DOHH2 (cell line): Measurements from ENCODE around the gene PIWIL1.

ENCODE experiments used
- H3F3A ChIP-seq: fragments of 200-600 bp; sonication (generic), shearing (Covaris generic); 2 replicates; pipeline ENCODE4 v1.6.0; 2016; ENCODE audit warnings: antibody characterized with exemption, mild to moderate bottlenecking; ENCODE audit not compliant: control insufficient read depth, insufficient read depth
- H3K27ac ChIP-seq: fragments of 200-600 bp; sonication (generic); 2 replicates; pipeline ENCODE4 v1.5.1; 2014; ENCODE audit warnings: low read depth, mild to moderate bottlenecking, low read length, moderate library complexity
- H3K27me3 ChIP-seq: fragments of 200-600 bp; sonication (generic); 2 replicates; pipeline ENCODE4 v1.6.1; 2014; ENCODE audit warnings: mild to moderate bottlenecking, low read length, mixed read lengths; ENCODE audit not compliant: control insufficient read depth
- H3K36me3 ChIP-seq: fragments of 200-600 bp; sonication (generic); 2 replicates; pipeline ENCODE4 v1.6.1; 2014; ENCODE audit warnings: mild to moderate bottlenecking, low read length, moderate library complexity, mixed read lengths; ENCODE audit not compliant: control insufficient read depth
- H3K4me1 ChIP-seq: fragments of 200-600 bp; sonication (generic); 2 replicates; pipeline ENCODE4 v1.6.1; 2014; ENCODE audit warnings: mild to moderate bottlenecking, low read length, mixed read lengths; ENCODE audit not compliant: control insufficient read depth
- H3K4me2 ChIP-seq: fragments of 200-600 bp; sonication (generic); 2 replicates; pipeline ENCODE4 v1.6.0; 2014; ENCODE audit warnings: mild to moderate bottlenecking, low read length, moderate library complexity
- H3K4me3 ChIP-seq: fragments of 200-600 bp; sonication (generic); 2 replicates; pipeline ENCODE4 v1.5.1; 2014; ENCODE audit warnings: mild to moderate bottlenecking, low read length, mixed read lengths
- H3K79me2 ChIP-seq: fragments of 200-600 bp; sonication (generic); 2 replicates; pipeline ENCODE4 v1.6.1; 2014; ENCODE audit warnings: mild to moderate bottlenecking, low read length, mixed read lengths; ENCODE audit not compliant: control insufficient read depth
- H3K9me2 ChIP-seq: fragments of 200-600 bp; sonication (generic); replicated peaks from 2 replicates; pipeline ENCODE4 v1.6.1; 2014; ENCODE audit warnings: mild to moderate bottlenecking, low read length, mixed read lengths; ENCODE audit not compliant: control insufficient read depth
- H3K9me3 ChIP-seq: fragments of 200-600 bp; sonication (generic); 2 replicates; pipeline ENCODE4 v1.6.1; 2014; ENCODE audit warnings: antibody characterized with exemption, low read length, mixed read lengths; ENCODE audit not compliant: control insufficient read depth, insufficient read depth
- H4K20me1 ChIP-seq: fragments of 200-600 bp; sonication (generic); 2 replicates; pipeline ENCODE4 v1.6.0; 2014; ENCODE audit warnings: low read depth, mild to moderate bottlenecking, antibody characterized with exemption, low read length, moderate library complexity; ENCODE audit not compliant: control insufficient read depth, insufficient read depth
- CTCF ChIP-seq: fragments of 200-600 bp; sonication (generic); IDR thresholded peaks from one replicate; pipeline ENCODE4 v1.5.1; 2014; ENCODE audit warnings: antibody characterized with exemption, mild to moderate bottlenecking, low read depth, low read length; ENCODE audit not compliant: poor library complexity, severe bottlenecking
- EZH2phosphoT487 ChIP-seq: fragments of 200-600 bp; sonication (generic); IDR thresholded peaks from 2 replicates; pipeline ENCODE4 v1.6.1; 2017; ENCODE audit warnings: borderline replicate concordance, mild to moderate bottlenecking, antibody characterized with exemption, low read length, moderate library complexity, mixed read lengths

Gene PIWIL1

GRCh38 chr12:130333341-130333740 is 4.3 kb upstream of the PIWIL1 start:
- Histone ChIP-seq H3K27ac (no peak overlapping the region), H3K36me3 (no peaks in the 10 kb centered on the region), H3K27me3 (no peaks in the 10 kb centered on the region), H3K9me2 (no peaks in the 10 kb centered on the region), H3K4me2 (no peak overlapping the region), H4K20me1 (no peaks in the 10 kb centered on the region), H3K79me2 (no peaks in the 10 kb centered on the region), H3K4me1 (no peaks in the 10 kb centered on the region), H3F3A (no peaks in the 10 kb centered on the region), H3K9me3 (no peaks in the 10 kb centered on the region), H3K4me3 (no peak overlapping the region)
- TF ChIP-seq EZH2phosphoT487 (no peak), CTCF (no peak)

- Histone ChIP-seq H3K4me2 (no peak overlapping the region), H3K27me3 (no peaks in the 10 kb centered on the region), H3K27ac (no peak overlapping the region), H3K9me3 (no peaks in the 10 kb centered on the region), H3K79me2 (no peaks in the 10 kb centered on the region), H3K9me2 (no peaks in the 10 kb centered on the region), H3F3A (no peaks in the 10 kb centered on the region), H3K4me1 (no peaks in the 10 kb centered on the region), H3K4me3 (no peak overlapping the region), H4K20me1 (no peaks in the 10 kb centered on the region), H3K36me3 (no peaks in the 10 kb centered on the region)
- no peak for TF ChIP-seq EZH2phosphoT487
These were observed 3.3 kb upstream of the PIWIL1 start for GRCh38 chr12:130334399-130334798.

- no peaks in the 10 kb centered on the region for H3K4me1 ChIP-seq
- no peaks in the 10 kb centered on the region for H3F3A ChIP-seq
- H4K20me1 ChIP-seq, result no peaks in the 10 kb centered on the region
- no peaks in the 10 kb centered on the region for H3K79me2 ChIP-seq
- H3K9me2 ChIP-seq, result no peaks in the 10 kb centered on the region
- H3K36me3 ChIP-seq, result no peaks in the 10 kb centered on the region
- no peaks in the 10 kb centered on the region for H3K9me3 ChIP-seq
- no peak for TF ChIP-seq EZH2phosphoT487
- TF ChIP-seq CTCF, result no peak
- H3K4me2 ChIP-seq, result no peak overlapping the region
- no peaks in the 10 kb centered on the region for H3K27me3 ChIP-seq
- no peak overlapping the region for H3K27ac ChIP-seq
- no peak overlapping the region for H3K4me3 ChIP-seq
These were observed 2.8 kb upstream of the PIWIL1 start for GRCh38 chr12:130334937-130335336.

DNA sequence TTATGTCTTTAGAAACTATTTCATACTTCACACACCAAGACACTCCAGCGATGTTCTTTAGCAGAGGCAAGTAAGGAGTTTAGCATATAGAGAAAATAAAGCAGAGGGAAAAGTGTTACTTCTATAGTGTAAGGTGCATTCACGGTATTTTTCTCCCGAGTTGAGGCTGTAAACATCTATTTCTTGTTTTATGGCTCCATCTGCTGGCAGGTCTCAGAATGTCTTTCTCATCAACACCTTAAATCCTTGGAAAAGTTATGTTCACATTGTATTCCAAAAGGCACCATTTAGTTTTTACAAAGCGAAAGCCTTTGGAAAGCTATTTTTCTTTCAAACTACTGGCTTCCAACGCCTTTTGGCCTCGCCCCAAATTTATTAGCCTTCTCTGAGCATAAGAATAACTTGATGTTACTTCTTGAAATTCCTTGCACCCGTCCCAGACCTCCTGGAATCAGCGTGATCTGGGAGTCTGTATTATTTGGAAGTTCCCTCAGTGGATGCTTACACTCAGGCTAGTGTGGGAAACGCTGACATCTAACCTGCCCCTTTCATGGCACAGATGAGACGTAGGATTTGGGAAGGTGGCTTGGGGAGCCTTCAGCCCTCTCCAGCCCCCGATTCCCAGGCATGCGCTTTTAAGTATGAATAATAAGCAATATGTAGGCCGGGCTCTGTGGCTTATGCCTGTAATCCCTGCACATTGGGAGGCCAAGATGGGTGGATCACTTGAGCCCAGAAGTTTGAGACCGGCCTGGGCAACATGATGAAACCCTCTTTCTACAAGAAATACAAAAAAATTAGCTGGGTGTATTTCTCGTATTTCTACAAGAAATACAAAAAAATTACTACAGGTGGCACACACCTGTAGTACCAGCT is 1.9 kb upstream of the PIWIL1 start:
- H3F3A ChIP-seq, result no peaks in the 10 kb centered on the region
- no peak overlapping the region for H3K27ac ChIP-seq
- no peaks in the 10 kb centered on the region for H3K27me3 ChIP-seq
- no peaks in the 10 kb centered on the region for H3K9me2 ChIP-seq
- no peaks in the 10 kb centered on the region for H3K9me3 ChIP-seq
- TF ChIP-seq CTCF (peak; percentile 76), EZH2phosphoT487 (no peak)
- no peak overlapping the region for H3K4me3 ChIP-seq
- no peaks in the 10 kb centered on the region for H3K36me3 ChIP-seq
- no peak overlapping the region for H3K4me2 ChIP-seq
- H3K79me2 ChIP-seq, result no peaks in the 10 kb centered on the region
- no peaks in the 10 kb centered on the region for H3K4me1 ChIP-seq
- H4K20me1 ChIP-seq, result no peaks in the 10 kb centered on the region
